HCEC 1CT (cell line): Measurements from ENCODE around the gene GPR183.
A peak's percentile ranks its signal among the peaks of the same experiment; 100 is the strongest.
"Not testable (repeated sequence)": the region's sequence is repeated elsewhere in the genome, so short reads cannot be mapped to it uniquely, and the experiment has no call there.

Experiments used
- DNase-seq: peaks from one replicate; pipeline ENCODE4 v3.0.0-alpha.2; 2017

The GPR183 gene

DNA sequence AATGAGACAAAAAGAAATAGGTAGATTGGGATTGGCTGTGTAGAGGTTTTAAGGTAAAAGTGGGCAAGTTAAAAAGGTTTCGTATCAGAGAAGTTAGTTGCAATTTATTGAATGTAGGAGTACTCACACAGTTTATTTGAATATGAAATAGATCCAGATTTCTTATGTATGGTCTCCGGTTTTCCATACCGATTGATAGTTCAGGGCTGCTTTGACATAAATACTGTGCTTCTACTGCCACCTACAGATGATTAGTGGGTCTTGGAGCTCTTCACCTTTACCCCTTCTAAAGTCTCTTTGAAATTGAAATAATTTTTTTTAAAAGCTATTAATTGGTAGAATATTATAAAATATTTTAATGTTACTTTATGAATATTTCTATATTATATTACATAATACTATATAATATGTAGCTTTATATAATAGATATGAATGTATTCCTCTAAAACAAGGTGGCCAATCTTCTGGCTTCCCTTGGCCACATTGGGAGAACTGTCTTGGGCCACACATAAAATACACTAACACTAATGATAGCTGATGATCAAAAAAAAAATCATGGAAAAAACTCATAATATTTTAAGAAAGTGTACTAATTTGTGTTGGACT, 41.3 kb downstream of the GPR183 start:
- DNase-seq, result peak; percentile 41

DNA sequence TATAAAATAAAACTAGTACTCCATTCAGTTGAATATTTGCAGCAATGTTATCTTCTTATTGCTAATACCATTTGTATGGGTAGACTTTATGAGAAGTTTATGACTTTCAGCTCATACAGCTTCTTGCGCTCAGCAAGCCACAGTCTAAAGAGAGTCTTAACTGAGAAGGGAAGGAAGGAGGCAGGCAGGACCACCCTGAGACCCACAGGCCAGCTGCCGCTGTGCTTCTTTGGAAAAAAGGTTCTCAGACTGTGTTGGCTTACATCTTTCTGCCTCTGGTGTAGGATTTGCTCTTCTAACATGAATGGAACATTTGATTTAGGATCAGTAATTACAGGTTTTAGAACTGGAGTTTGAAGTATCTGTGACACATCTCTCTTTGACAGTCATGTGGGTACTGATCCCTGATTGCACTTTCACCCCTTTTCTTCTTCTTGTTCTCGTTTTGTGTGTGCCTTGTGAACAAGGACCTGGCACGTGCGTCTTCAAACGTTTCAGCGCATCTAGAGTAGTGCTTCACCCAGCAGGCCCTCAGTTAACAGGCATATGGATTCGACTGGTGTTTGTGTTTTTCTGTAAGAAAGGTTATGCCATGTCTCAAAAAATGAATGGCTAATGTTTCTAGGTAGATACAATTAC, 41.9 kb downstream of the GPR183 start:
- no peak for DNase-seq

DNA sequence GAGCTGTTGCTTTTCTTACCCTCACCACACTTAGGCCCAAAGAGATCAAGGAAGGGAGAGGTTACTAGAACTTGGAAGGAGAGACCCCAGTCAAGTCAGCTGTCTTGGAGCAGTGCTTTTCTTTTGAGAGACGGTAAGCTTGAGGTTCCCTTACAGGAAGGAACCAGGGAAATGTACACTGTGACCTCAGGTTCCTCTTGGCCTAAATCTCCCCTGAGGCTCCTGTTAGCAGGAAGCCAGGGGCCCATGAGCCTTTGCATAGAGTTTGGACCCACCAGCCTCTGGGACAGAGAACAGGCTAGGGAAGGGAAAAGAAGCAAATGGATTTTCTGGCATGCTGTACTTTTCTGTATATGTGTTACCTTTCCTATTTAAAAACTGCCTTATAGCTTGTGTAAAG, 43.1 kb downstream of the GPR183 start:
- DNase-seq, result no peak

DNA sequence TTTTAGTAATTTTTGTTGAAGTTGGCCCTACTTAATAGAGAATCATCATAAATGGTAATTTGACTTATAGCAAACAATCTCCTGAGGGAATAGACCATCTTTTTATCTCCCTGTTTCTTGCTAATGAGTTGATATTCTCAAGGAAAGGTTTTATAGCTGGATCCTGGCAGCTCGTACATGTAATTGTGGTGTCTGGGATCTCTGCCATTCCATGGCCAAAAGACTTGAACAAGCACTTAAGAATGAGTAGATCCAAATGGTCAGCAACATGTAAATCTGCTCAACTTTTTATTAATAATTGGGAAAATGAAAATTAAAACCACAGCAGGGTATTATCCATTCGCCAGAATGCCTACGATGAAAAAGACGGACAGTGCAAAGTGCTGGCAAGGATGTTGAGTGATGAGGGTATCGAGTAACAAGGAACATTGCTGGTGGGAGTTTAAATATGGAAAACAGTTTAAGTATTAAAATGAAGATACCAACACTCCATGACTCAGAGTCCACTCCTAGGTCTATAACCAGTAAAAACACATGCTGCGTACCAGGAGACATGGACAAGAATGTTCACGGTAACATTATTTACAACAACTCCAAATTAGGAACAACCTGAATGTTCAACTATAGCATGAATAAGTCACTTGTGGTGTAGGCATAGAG, 43.9 kb downstream of the GPR183 start:
- no peak for DNase-seq

DNA sequence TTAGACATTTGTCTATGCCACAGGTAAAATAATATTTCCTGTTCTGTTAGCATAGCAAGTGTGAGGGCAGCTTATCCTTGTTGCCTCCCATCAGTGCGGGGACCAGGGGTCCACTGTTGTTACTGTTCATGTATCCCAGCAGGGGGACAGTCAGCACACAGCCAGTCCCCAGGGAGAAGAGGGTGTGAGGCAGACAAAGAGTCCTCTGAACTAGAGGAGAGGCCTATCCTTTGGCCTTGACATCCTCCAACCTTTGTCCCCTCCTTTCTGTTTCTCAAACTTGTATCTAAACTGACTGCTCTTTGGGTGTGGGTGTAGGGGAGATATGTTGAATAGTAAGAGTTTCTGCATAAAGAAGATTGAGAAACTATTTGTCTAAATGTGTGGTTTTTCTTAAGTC, 46.1 kb downstream of the GPR183 start:
- DNase-seq, result no peak

DNA sequence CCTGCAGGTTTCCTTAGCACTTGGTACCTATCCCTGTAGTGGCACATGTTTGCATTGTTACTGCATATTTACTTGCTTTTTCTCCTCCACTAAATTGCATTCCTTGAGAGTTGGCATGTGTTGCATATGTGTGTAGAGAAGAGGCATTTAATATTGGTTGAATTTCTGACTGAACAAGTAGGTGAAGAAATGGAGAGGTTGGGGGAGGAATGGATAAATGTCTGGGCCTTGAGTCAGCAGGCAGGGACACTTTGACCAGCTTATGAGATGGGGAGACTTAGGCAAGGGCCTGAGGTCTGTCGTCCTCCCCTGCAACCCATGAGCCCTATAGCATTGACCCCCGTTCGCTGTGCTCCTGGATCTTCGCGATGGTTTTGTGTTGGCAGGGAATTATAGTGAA, 47.0 kb downstream of the GPR183 start:
- DNase-seq, result no peak

DNA sequence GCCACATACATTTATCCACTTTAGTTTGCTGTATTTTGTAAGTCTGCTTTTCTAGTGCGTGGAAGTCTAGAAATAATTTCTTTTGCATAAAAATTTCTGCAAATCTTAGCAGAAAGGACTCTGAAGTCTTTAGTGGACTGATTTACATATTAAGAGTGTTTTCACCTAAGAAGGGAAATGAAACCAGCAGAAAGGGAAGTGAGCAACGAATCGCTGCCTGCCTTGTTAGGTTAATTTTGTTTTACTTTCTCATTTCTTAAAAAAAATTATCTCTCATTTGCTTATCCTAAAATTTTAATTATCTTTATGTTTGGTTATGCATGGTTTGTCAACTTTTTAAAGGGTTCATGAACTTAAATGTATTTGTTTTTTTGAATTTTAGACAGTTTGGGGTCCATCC, 48.3 kb downstream of the GPR183 start:
- no peak for DNase-seq

DNA sequence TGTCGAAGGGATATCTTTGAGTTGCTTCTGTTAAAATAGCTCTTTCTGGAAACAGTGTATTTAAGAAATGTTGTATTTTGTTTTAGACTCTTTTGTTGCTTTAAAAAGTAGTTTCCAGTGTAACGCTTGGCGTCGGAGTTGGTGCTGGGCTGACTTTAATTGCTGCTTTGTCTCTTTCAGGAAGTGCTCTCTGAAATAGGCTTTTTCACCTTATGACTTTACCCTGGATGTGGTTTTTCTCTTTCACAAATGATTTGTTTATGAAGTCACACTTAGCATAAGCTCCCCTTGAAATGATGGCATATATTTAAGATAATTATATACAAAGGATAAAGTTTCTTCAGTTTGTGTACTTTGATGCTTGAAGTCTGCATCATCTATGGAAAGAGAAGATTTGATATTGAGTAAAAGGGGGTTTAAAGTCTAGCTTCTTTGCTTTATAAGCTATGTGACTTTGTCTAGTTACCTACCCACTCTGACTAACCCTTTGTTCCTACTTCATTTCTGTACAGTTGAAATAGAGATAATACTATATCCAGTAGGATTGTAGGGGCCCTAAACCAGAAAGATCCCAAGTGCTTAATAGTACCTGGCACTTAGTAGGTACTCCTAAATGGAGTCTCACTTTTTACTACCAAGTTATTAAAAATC, 48.9 kb downstream of the GPR183 start, which contains the start of gene GPR18:
GPR18 (minus strand) TSS at position 170 of the 651 bp plus-strand sequence. CDS start 2,507 bp downstream, outside the sequence.
- DNase-seq, result no peak

DNA sequence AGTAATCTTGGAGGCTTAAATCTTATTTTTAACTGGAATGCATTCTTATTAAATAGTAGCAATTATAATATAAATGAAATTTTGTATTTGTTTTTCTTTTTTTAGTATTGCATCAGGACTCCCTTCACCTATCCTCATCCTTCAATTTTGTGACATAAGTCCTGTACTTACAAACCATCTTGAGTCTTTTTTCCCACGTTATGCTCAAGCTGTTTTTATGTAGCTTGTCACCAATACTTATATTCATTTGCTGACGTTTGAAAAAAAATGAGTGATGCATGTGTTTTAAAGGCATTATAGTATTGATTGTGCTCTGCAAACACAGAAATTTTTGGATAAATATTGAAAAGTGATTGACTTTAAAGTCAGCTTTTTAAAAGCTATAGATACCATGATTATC, 49.9 kb downstream of the GPR183 start:
- DNase-seq, result no peak

DNA sequence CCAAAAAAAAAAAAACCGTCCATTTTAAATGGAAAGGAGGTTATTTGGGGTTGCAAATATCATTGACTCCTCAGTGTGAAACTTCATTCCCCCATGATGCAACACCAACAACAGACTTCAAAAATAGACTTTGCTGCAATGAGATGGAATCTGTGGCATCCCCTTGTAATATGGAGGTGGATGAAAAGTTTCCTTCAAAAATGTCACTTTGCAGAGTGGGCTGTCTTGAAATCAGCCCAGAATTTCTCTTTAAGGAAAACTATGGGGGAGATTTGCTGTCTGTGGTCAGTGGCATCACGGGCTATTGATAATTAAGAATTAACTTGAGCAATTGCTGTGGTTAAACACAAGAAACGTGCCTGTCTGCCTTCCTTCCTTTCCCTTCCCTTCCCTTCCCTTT, 50.5 kb downstream of the GPR183 start:
- DNase-seq, result no peak

DNA sequence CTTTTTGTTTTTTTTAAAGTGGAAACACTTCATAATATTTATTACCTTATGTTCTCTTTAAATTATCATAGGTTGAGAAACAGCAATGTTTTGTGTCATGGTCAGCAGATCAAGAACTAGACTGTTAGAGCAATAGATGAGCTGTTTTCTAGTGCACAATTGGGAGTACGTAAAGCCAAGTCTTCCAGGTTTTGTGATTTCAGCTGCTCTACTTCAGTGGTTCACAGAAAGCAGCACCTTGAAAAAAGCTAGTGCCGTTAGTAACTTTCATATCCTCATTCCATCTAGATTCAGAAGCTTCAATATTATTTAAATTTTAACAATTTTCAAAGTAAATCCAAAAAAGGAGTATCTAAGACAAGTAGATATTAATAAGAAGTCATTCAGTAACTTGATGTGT, 50.9 kb downstream of the GPR183 start:
- DNase-seq, result no peak

DNA sequence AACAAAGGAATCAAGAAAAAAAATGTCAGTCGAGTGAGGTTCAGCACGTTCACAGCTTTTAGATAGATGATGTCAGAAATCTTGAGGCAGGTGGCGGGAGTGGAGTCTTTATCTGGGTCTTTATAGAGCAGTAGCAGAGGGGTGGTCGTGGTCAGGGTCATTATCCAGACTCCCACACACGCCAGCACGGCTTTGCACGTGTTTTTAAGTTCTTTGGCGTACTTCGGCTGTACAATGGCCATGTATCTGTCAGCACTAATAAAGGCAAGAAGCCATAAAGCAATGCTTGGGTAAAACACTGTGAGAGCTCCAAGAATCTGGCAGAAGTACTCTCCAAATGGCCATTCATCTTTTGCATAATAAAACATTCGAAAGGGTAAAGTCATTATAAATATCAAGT, 51.9 kb downstream of the GPR183 start:
- no peak for DNase-seq

DNA sequence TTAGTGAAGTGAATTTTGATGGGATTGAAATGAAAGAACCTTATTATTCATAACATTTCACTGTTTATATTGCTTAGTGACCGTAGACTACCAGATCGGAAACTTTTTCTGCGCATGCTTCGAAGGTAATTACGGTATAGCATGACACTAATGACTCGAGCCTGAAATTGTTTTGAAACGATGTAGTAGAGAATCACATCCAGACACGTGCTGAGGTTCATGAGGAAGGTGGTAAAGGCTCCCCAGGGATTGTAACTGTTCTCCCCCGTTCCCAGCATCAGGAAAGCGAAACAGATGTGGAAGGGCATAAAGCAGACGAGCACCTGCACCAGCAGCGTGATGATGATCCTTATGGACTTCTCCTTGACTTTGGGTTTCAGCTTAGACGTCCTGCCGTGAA, 52.4 kb downstream of the GPR183 start:
- no peak for DNase-seq

DNA sequence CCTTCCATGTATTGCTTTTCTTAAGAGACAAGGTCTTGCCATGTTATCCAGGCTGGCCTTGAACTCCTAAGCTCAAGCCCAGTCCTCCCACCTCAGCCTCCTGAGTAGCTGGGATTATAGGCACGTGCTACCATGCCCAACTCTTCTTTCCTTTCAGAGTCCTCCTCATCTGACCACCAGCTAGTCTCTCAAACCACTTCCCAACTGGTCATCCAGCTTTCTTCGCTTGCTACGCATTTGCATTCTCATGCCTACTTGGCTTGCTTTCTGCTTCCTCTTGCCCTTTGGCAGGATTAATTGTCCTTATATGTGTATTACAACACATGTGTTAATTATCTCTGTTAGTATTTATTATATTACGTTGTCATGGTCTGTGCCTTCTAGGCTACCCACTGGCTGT, 55.3 kb downstream of the GPR183 start:
- no peak for DNase-seq

DNA sequence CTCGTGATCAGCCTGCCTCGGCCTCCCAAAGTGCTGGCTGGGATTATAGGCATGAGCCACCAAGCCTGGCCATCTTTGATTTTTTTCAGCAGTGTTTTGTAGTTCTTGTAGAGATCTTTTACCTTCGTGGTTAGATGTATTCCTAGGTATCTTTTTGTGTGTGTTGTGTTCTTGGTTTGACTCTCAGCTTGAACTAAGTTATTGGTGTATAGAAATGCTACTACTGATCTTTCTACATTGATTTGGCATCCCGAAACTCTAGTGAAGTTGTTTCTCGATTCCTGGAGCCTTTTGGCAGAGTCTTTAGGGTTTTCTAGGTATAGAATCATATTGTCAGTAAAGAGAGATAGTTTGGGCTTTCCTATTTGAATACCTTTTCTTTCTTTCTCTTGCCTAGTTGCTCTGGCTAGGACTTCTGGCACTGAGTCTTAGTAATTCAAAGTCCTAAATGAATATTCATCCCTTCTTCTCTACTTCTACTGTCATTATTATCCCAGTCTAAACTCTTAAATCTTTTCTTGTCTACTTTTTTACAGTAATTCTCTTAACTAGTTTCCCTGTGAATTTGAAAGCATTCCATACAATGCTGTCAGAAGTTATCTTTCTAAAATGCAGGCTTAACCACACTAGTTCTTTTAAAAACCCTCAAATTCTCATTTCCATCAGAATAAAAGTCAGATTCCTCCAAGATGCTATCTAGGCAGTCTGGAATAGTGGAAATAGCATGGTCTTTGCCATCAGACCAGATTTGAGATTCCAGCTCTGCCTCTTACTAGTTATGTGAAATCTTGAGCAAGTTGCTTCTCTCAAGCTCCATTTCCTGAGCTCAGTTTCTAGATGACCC, 56.0 kb downstream of the GPR183 start:
- DNase-seq, result no peak

DNA sequence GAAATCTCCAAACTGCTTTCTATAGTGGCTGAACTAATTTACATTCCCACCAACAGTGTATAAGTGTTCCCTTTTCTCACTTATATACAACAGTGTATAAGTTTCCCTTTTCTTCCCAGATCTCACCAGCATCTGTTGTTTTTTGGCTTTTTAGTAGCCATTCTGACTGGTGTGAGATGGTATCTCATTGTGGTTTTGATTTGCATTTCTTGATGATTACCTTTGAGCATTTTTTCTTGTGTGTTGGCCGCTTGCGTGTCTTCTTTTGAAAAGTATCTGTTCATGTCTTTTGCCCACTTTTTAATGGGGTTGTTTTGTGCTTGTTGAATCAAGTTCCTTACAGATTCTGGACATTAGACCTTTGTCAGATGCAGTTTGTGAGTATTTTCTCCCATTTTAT, 57.6 kb downstream of the GPR183 start:
- DNase-seq, result not testable (repeated sequence)

DNA sequence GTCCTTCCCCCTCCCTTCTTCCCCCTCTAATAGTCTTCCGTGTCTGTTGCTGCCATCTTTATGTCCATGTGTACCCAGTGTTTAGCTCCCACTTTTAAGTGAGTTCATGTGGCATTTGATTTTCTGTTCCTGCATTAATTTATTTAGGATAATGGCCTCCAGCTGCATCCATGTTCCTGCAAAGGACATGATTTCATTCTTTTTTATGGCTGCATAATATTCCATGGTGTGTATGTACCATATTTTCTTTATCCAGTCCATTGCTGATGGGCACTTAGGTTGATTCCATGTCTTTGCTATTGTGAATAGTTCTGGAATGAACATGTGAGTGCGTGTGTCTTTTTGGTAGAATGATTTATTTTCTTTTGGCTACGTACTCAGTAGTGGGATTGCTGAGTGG, 58.0 kb downstream of the GPR183 start:
- DNase-seq, result not testable (repeated sequence)

DNA sequence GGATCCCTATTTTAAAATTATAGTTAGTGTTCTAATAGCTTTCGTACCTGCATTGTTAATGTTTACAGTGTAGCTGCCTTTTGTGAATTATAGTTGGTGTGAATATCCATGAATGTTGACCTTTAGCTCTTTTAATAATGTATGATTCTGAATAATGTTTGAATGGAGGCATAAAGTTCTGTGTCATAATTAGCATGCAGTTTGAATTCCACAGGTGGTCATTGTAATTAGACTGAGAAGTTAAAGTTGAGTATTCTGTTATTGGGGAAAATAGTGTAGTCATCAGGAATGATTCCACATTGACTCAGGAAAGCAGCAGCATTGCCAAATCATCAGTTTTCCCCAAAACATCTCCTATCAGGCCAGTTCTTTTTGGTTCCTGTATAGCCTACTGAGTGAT, 61.1 kb downstream of the GPR183 start:
- DNase-seq, result peak; percentile 6
